Fibroblast of the aortic adventitia (primary cell): Measurements from ENCODE around the gene JARID2. TPM values are rescaled to one million over a fixed set of nuclear protein-coding genes. Genes with fewer than 3 reads are reported as not detected.

Experiments used
- DNase-seq: peaks from one replicate; pipeline ENCODE4 v3.0.0-alpha.2; 2010; ENCODE audit warnings: low read depth
- H3K4me3 ChIP-seq: 2 replicates; pipeline ENCODE4 v1.5.1; 2011; ENCODE audit warnings: low read depth, mild to moderate bottlenecking, control low read depth, low read length, moderate library complexity
- small RNA-seq: library from RNA; depleted of rRNA; stranded (forward); fragments of <200 nt; gene quantifications from one replicate; pipeline ENCODE3, GENCODE V24; 2012
- total RNA-seq: library from RNA; depleted of rRNA; stranded (reverse); fragments of >200 nt; gene quantifications from 2 replicates; pipeline ENCODE4 v1.2.3, GENCODE V29; 2012; ENCODE audit warnings: low replicate concordance
- TF ChIP-seq, protein P1 (sequence below): IDR thresholded peaks from 2 replicates; pipeline ENCODE4 v1.5.1; 2011; ENCODE audit warnings: mild to moderate bottlenecking, low read length, control low read depth, inconsistent platforms; ENCODE audit not compliant: insufficient read depth

JARID2 gene
- total RNA-seq, 1 donor: 8.3 TPM

DNA sequence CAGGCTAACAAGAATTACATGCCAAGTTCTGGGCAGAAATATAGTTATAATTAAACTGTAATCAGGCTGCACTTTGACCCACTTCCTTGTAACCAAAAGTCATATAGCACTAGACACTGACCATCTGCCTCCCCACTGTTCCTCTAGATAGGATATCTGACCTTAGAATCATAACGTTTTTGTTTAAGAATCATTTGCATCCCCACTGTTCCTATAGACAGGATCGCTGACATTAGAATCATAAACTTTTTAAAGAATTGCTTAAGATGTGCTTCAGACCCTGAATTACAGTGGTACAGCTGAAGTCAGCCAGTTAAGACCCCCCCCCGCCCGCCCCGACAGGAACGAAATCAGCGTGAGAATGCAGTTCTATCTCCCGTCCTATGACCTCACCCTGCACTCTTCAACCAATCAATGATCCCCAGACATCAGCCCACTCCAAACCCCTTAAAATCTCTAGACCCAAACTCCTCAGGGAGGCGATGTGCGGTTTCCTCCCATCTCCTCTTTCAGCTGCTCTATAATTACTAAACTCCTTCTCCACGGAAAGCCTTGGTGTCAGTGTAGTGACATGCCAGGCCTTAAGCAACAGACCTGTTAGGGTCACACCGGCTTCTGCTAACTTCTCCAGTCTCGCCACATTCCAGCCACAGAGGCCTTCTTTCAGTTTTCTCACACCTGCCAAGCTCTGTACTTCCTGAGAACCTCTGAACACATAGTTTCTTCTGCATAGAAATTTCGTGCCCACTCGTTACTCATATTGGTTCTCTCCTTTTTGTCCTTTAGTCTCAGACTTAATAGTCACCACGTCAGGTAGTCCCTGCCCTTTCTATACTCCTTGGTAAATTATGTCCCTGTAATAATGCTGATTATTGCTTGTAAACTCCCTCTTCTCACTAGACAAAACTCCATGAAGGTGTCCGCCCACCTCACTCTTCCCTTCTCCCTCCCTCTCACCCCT is 323.4 kb downstream of the JARID2 start:
- H3K4me3 ChIP-seq: no peak overlapping the region
- TF ChIP-seq, protein P1, sequence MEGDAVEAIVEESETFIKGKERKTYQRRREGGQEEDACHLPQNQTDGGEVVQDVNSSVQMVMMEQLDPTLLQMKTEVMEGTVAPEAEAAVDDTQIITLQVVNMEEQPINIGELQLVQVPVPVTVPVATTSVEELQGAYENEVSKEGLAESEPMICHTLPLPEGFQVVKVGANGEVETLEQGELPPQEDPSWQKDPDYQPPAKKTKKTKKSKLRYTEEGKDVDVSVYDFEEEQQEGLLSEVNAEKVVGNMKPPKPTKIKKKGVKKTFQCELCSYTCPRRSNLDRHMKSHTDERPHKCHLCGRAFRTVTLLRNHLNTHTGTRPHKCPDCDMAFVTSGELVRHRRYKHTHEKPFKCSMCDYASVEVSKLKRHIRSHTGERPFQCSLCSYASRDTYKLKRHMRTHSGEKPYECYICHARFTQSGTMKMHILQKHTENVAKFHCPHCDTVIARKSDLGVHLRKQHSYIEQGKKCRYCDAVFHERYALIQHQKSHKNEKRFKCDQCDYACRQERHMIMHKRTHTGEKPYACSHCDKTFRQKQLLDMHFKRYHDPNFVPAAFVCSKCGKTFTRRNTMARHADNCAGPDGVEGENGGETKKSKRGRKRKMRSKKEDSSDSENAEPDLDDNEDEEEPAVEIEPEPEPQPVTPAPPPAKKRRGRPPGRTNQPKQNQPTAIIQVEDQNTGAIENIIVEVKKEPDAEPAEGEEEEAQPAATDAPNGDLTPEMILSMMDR: no peak
- DNase-seq: no peak

DNA sequence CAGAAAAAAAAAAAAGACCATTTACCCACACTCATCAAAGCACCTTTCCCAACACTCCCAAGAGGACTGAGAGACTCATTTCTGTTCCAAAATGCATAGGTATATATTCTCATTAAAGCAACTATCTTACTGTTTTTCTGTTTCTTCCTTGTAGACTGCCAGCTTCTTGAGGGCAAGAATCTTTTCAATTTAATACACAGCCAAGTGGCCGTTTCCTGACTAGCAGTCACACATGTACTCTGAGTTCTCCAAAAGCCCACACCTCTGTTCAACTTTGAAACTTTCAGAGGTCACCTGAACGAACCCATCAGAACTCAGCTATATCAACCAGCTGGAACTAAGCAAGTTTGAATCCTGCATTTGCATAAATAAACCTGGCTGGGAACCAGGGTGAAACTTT is 324.3 kb downstream of the JARID2 start:
- no peak overlapping the region for H3K4me3 ChIP-seq
- TF ChIP-seq, protein P1: no peak
- DNase-seq: no peak

Small RNA genes within 50 kb of the gene (small RNA-seq; reads per million reads assigned to genes)
- gene RF00001 (not detected), gene RNU6-522P (not detected), gene RNU6-645P (not detected)
